HL-60 (cell line): ENCODE results near the gene MORN5.

Experiments used
- GABPA ChIP-seq: IDR thresholded peaks from 2 replicates; pipeline ENCODE4 v1.6.1; 2012; ENCODE audit warnings: low read depth
- POLR2AphosphoS5 ChIP-seq: IDR thresholded peaks from 2 replicates; pipeline ENCODE4 v1.6.1; 2012; ENCODE audit warnings: low read depth
- SPI1 ChIP-seq: IDR thresholded peaks from 2 replicates; pipeline ENCODE4 v1.6.1; 2012; ENCODE audit warnings: low read depth, mild to moderate bottlenecking, borderline replicate concordance
- TF ChIP-seq, protein P1 (sequence below): IDR thresholded peaks from one replicate; pipeline ENCODE4 v1.5.1; 2011; ENCODE audit warnings: low read length, control low read depth, inconsistent platforms; ENCODE audit not compliant: insufficient read depth
- TF ChIP-seq, protein P2 (sequence below): IDR thresholded peaks from 2 replicates; pipeline ENCODE4 v1.6.1; 2012; ENCODE audit warnings: low read depth; ENCODE audit not compliant: insufficient replicate concordance

DNA sequence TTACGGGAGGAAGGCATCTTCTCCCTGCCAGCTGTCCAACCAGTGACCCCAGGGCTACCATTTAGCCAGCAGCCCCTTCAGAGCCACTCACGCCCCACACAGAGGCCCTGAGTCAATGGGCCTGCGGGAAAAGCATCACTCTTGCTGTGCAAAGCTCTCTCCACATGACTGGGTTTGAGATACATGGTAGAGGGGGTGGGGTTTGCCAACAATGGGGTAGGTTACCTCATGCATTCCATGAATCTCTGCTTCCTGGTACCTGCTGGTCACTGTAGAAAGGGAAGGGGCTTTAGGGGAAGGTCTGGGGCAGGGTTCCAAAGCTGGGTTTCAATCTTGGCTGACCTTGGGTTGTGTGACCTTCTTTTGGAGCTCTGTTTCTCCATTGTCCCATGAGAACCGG lies 43.7 kb upstream of the MORN5 start:
- TF ChIP-seq, protein P1, sequence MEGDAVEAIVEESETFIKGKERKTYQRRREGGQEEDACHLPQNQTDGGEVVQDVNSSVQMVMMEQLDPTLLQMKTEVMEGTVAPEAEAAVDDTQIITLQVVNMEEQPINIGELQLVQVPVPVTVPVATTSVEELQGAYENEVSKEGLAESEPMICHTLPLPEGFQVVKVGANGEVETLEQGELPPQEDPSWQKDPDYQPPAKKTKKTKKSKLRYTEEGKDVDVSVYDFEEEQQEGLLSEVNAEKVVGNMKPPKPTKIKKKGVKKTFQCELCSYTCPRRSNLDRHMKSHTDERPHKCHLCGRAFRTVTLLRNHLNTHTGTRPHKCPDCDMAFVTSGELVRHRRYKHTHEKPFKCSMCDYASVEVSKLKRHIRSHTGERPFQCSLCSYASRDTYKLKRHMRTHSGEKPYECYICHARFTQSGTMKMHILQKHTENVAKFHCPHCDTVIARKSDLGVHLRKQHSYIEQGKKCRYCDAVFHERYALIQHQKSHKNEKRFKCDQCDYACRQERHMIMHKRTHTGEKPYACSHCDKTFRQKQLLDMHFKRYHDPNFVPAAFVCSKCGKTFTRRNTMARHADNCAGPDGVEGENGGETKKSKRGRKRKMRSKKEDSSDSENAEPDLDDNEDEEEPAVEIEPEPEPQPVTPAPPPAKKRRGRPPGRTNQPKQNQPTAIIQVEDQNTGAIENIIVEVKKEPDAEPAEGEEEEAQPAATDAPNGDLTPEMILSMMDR, result no peak
- no peak for TF ChIP-seq POLR2AphosphoS5
- TF ChIP-seq, protein P2, sequence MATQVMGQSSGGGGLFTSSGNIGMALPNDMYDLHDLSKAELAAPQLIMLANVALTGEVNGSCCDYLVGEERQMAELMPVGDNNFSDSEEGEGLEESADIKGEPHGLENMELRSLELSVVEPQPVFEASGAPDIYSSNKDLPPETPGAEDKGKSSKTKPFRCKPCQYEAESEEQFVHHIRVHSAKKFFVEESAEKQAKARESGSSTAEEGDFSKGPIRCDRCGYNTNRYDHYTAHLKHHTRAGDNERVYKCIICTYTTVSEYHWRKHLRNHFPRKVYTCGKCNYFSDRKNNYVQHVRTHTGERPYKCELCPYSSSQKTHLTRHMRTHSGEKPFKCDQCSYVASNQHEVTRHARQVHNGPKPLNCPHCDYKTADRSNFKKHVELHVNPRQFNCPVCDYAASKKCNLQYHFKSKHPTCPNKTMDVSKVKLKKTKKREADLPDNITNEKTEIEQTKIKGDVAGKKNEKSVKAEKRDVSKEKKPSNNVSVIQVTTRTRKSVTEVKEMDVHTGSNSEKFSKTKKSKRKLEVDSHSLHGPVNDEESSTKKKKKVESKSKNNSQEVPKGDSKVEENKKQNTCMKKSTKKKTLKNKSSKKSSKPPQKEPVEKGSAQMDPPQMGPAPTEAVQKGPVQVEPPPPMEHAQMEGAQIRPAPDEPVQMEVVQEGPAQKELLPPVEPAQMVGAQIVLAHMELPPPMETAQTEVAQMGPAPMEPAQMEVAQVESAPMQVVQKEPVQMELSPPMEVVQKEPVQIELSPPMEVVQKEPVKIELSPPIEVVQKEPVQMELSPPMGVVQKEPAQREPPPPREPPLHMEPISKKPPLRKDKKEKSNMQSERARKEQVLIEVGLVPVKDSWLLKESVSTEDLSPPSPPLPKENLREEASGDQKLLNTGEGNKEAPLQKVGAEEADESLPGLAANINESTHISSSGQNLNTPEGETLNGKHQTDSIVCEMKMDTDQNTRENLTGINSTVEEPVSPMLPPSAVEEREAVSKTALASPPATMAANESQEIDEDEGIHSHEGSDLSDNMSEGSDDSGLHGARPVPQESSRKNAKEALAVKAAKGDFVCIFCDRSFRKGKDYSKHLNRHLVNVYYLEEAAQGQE, result no peak
- TF ChIP-seq GABPA, result no peak
- no peak for TF ChIP-seq SPI1
